GM23248 (cell line): ENCODE data around the gene GPR25.

Experiments used
- EZH2 ChIP-seq: fragments of 200-600 bp; sonication (generic); IDR thresholded peaks from 2 replicates; pipeline ENCODE4 v1.6.1; 2018; ENCODE audit warnings: antibody characterized with exemption, mild to moderate bottlenecking; ENCODE audit not compliant: insufficient read depth, poor library complexity, severe bottlenecking
- EZH2phosphoT487 ChIP-seq: fragments of 200-600 bp; sonication (generic); IDR thresholded peaks from 2 replicates; pipeline ENCODE4 v1.6.1; 2018; ENCODE audit warnings: antibody characterized with exemption, moderate library complexity, mild to moderate bottlenecking, low read depth; ENCODE audit not compliant: insufficient read depth

GRCh38 chr1:200911361-200911760, 38.6 kb downstream of the GPR25 start:
- TF ChIP-seq EZH2 (no peak), EZH2phosphoT487 (no peak)
